ENCODE data around the gene C11orf54.

Gene C11orf54

DNA sequence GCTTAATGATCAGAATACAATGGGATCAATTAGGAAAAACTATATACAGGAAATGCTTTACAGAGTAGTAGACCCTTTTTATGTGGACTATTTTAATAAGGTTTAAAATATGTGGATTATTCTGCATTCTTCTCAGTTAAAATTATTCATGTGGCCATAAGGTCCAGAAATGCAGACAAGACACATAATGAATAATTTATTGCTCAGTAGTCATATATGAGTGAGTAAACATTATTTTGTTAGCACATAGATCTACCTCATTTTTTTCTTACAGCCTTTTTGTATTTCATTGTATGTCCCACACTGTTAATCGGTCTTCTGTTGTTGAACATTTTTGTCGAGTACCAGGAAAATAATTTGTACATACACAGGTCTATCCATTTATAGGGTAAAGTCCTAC is 63.4 kb downstream of the C11orf54 start:
- in situ Hi-C loops (cut with MboI; ENCODE audit: low pct_unique_long_range_greater_than_20kb, low sequenced_read_pairs), result no loop called here
- DNase-seq, result no peak

DNA sequence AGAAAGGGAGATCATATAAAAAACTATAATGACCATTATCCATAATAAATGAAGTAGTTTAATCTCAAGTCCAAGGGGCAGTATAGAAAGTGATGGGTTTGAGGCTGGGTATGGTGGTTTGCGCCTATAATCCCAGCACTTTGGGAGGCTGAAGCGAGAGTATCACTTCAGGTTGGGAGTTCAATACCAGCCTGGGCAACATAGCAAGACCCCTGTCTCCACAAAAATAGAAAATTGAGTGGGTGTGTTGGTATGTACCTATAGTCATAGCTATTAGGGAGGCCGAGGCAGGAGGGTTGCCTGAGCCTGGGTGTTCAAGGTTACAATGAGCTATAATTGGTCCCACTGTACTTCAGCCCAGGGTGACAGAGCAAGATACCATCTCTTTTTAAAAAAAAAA is 66.5 kb downstream of the C11orf54 start:
- no peak for DNase-seq
- in situ Hi-C loops (cut with MboI; ENCODE audit: low pct_unique_long_range_greater_than_20kb, low sequenced_read_pairs), result no loop called here

DNA sequence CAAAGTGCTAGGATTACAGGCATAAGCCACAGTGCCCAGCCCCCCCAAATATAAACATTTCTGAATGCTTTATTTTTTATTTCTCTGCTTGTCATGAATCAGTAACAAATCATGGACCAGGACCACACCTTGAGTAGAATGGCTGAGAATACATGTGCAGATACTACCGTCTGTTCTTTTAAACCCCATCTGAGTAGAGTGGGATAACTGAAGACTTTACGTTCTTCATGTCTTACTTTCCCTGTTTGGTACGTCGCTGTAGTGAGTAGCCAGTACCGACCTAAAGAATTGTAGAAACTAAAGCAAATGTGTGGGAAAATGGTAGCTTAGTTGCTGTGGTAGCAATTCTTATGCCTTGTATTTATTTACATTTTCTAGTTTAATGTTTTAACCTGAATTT is 72.5 kb downstream of the C11orf54 start:
- DNase-seq, result no peak
- in situ Hi-C loops (cut with MboI; ENCODE audit: low pct_unique_long_range_greater_than_20kb, low sequenced_read_pairs), result no loop called here
